ENCODE measurements around the gene KIF18A.

DNA sequence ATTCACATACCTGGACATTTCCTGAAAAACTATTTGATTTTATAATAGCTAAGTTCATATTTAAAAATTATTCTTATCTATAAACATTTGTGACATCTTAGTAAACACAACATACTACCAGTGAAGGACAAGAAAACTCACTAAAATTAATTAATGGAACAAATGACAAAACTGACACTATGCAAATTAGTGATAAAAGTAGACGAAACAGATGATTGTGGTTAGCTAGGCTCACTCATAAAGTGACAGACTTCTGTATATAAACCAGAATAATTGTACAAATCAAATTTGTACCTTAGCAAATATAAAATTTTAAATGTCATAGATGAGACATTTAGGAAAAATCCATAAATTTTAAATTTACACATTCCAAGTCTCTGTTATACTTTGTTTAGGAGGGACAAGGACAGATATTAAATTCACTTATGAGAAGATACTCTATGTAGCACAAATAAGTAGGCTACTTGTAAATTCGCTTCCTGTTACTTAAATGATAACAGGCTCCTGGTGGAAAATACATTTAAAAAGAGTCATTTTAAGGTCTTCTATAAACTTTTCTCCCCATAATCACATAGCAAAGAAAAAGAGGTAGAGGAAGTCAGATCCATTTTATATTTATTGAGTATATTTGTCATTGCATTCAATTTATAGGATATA, 81.2 kb downstream of the KIF18A start:
- TF ChIP-seq, protein P1, sequence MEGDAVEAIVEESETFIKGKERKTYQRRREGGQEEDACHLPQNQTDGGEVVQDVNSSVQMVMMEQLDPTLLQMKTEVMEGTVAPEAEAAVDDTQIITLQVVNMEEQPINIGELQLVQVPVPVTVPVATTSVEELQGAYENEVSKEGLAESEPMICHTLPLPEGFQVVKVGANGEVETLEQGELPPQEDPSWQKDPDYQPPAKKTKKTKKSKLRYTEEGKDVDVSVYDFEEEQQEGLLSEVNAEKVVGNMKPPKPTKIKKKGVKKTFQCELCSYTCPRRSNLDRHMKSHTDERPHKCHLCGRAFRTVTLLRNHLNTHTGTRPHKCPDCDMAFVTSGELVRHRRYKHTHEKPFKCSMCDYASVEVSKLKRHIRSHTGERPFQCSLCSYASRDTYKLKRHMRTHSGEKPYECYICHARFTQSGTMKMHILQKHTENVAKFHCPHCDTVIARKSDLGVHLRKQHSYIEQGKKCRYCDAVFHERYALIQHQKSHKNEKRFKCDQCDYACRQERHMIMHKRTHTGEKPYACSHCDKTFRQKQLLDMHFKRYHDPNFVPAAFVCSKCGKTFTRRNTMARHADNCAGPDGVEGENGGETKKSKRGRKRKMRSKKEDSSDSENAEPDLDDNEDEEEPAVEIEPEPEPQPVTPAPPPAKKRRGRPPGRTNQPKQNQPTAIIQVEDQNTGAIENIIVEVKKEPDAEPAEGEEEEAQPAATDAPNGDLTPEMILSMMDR (IDR thresholded peaks at IDR 0.05): no peak
- no peak for TF ChIP-seq POLR2A (IDR thresholded peaks at IDR 0.05)
